ENCODE measurements around the gene FTSJ3.
A peak's percentile ranks its signal among the peaks of the same experiment; 100 is the strongest.

FTSJ3 gene

DNA sequence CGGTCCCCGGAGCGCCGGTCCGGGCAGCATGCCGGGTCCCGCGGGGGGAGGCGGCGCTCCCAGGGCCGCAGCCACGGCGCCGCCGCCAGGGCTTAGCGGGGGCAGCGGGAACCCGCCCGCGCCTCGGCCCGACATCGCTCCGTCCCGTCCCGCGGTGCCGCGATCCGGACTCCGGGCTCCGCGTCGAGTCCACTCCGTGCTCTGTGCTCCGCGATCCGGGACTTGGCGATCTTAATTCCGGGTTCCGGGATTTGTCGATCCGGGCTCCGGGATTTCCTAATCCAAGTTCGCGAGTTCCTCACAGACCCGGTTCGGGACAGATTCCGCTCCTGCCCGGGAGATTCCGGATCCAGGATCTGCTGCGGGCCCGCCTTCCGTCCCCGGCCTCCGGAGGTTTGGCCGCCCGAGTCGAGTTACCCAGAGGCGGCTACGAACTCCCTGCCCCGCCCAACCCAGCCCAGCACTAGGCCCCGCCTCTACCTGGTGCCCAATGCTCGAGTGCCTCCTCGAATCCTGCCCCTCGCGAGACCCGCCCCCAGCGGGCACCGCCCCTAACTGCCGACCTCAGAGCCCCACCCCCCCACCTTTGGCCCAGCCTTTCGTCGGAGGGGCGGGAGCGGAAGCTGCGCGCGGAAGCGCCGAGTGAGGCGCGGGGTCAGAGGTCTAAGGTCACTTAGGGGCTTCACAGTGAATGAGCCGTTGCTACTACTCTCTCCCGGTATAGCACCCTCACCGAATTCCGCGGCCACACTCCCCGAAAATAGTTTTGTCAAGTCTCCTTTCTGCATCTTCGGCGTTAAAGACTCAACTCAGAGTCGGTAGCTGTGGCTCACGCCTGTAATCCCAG, 15.3 kb upstream of the FTSJ3 start, which contains the start of gene SMARCD2:
SMARCD2 (minus strand) TSS at position 146 of the 847 bp plus-strand sequence; CDS start at position 135, 11 bp downstream.
- DNase-seq: peak; percentile 99 to 100

- DNase-seq: no peak
Observed at GRCh38 chr17:63842173-63842539, 14.7 kb upstream of the FTSJ3 start.

GRCh38 chr17:63841350-63842172, 14.1 kb upstream of the FTSJ3 start:
- DNase-seq: peak; percentile 36 to 38

- no peak for DNase-seq
Observed at GRCh38 chr17:63840591-63841349, 13.3 kb upstream of the FTSJ3 start.

DNA sequence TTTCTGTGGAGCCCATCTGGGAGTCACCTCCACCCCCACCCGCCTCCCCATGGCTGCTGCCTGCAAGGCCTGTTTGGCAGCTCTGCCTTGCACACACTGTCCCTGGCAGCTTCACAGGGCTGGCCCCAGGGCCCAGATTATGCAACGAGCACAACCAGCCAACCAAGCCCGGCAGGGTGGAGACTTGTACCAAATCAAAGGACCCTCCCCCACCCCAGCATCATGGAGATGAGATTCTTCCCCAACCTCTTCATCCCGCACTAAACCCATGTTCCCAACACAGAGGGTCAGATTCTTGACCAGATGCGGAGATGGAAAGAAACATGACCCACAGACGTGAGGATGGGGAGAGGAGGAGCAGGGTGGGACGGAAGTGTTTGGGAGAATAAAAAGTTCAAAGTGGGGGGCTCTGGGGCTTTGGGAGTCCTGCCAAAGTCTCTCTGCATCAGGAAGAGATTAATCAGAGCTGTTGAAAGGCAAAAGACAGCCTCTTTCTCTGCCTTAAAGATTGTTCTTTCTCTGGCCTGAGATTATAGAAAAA, 11.2 kb upstream of the FTSJ3 start:
- no peak for DNase-seq

- no peak for DNase-seq
Observed at GRCh38 chr17:63837962-63838600, 10.6 kb upstream of the FTSJ3 start.

- no peak for DNase-seq
Observed at GRCh38 chr17:63837480-63837879, 10.0 kb upstream of the FTSJ3 start.

DNA sequence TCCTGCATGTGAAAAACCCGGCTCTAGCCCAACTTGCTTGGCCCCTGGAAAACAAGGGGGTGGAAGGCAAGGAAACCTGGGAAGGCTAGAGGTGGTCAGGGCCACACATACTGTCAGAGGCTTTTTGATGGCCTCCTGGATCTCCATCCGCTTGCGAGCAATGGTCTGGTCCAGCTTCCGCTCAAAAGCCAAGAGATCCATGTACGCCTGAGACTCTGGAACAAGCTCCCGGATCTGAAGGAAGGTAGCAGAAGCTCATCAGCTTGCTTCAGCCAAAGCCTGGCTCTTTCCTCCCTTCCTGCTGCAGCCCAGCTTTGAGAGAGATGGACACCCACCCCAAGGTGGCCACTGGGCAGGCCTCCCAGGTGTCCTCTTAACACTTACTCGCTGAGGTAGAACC, 9.3 kb upstream of the FTSJ3 start:
- no peak for DNase-seq

- DNase-seq: no peak
Observed at GRCh38 chr17:63835167-63835720, 7.8 kb upstream of the FTSJ3 start.

- DNase-seq: peak; percentile 64 to 75
Observed at GRCh38 chr17:63834431-63835166, 7.1 kb upstream of the FTSJ3 start.

- no peak for DNase-seq
Observed at GRCh38 chr17:63833741-63834373, 6.4 kb upstream of the FTSJ3 start.

- DNase-seq: no peak
Observed at GRCh38 chr17:63833026-63833740, 5.7 kb upstream of the FTSJ3 start.

DNA sequence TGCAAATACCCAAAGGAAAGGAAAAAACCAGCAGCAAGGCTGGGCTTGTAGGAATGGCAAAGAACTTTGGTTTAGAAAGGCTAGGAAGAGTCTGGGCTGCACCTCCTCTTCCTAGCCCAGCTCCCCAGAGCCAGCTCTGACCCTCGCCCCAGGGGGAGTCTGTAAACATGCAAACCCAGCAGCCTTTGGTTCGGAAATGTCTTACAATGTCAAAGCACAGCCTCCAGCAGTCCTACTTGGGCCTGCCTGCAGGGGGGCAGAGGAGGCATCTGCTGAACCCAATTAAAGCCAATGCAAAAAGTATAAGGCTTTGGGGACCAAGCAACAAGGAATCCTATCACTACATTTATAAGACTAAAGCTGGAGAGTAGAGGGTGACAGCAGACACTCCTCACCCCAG, 5.0 kb upstream of the FTSJ3 start:
- no peak for DNase-seq

DNA sequence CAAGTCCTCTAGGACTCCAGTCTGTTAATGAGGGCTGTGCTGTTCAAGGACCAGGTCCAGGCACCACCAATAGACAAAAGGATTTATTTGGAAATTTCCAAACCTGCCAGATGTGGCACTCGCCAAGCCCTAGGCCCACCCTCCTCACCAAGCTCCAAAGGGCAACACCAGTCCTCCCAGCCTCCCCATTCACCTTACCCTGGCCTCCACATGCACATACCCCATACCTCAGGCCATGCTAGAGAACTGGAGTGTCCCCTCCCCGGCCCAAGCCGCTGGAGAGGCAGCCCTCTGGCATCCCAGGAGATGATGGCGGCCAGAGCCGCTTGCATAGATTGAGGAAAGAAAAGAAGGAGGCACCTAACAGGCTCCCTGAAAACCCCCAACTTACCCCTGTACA, 4.6 kb upstream of the FTSJ3 start:
- DNase-seq: no peak

- DNase-seq: no peak
Observed at GRCh38 chr17:63831505-63831904, 4.0 kb upstream of the FTSJ3 start.

GRCh38 chr17:63830904-63831491, 3.5 kb upstream of the FTSJ3 start:
- no peak for DNase-seq

DNA sequence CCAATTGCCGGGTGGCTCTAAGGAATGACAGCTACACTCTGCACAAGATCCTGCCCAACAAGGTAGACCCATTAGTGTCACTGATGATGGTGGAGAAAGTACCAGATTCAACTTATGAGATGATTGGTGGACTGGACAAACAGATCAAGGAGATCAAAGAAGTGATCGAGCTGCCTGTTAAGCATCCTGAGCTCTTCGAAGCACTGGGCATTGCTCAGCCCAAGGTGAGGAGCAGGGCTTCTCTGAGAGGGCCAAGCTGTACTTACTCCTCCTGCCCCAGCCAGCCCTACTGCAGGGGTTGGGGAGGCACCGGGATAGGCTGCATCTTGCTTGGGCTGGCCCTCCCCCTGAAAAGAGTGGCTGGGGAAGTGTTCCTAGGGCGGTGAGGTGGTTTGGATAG, 2.8 kb upstream of the FTSJ3 start:
- no peak for DNase-seq

DNA sequence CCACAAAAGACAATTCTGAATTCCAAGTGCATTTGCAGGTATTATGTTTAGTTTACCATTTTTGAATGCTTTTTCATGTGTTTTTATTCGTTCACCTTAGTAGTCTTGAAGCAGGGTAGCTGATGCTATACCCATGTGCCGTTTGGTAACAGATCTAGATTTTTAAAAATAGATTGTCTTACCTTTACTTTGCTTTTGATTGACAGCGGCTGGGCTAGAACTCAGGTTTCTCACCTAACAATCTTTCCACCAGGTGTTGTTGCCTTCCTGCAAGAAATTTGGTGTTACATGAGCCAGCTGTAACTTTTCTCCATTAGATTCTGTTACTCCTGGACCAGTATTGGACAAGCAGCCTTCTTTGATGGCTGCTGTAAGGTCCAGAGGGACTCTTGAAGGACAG, 1.5 kb upstream of the FTSJ3 start:
- no peak for DNase-seq

DNA sequence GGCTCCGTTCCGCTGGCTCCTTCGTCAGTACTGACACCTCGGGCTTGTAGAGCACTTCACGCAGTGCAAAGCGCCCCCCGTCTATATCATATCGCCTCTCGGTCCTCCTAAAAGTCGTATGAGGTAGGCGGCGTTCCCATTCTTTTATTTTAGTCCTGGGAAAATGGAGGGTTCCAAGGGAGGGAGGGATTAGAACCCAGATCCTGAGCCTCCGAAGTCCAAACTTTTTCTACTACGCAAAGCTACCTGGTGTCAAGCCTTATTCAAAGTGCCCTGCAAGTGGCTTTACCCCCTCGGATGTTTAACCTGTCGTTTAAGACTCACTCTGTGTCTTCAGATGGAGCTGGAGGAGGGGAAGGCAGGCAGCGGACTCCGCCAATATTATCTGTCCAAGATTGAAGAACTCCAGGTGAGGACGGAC, 348 bp upstream of the FTSJ3 start:
- DNase-seq: no peak
